GM23338 (cell line): Measurements from ENCODE around the gene SPX. TPM values are rescaled to one million over a fixed set of nuclear protein-coding genes. Genes with fewer than 3 reads are reported as not detected.

ENCODE experiments used
- ATAC-seq: fragments of 200-7000 bp; cut with Tn5 transposase; 3 replicates; pipeline ENCODE4 v1.9.1; 2020
- DNase-seq: peaks from one replicate; pipeline ENCODE4 v3.0.0-alpha.2; 2015; ENCODE audit warnings: low spot score
- H2AFZ ChIP-seq: fragments of 200-600 bp; sonication (generic); 2 replicates; pipeline ENCODE4 v1.8.0; 2016; ENCODE audit warnings: antibody characterized with exemption, mild to moderate bottlenecking, moderate library complexity
- H3F3A ChIP-seq: fragments of 200-600 bp; sonication (generic); replicated peaks from 2 replicates; pipeline ENCODE4 v1.8.0; 2017; ENCODE audit warnings: antibody characterized with exemption, mixed run types, low read depth
- H3K27ac ChIP-seq: fragments of 200-600 bp; sonication (generic); 2 replicates; pipeline ENCODE4 v1.6.1; 2016; ENCODE audit warnings: low read depth
- H3K27me3 ChIP-seq: fragments of 200-600 bp; sonication (generic); 2 replicates; pipeline ENCODE4 v1.8.0; 2016; ENCODE audit warnings: mild to moderate bottlenecking, mixed run types, moderate library complexity; ENCODE audit not compliant: insufficient read depth
- H3K36me3 ChIP-seq: fragments of 200-600 bp; sonication (generic); 2 replicates; pipeline ENCODE4 v1.8.0; 2016; ENCODE audit warnings: mild to moderate bottlenecking; ENCODE audit not compliant: insufficient read depth
- H3K4me1 ChIP-seq: fragments of 200-600 bp; sonication (generic); 2 replicates; pipeline ENCODE4 v1.8.0; 2016; ENCODE audit warnings: mild to moderate bottlenecking, moderate library complexity; ENCODE audit not compliant: insufficient read depth
- H3K4me2 ChIP-seq: fragments of 200-600 bp; sonication (generic); 2 replicates; pipeline ENCODE4 v1.7.1; 2017; ENCODE audit warnings: mixed run types
- H3K4me3 ChIP-seq: fragments of 200-600 bp; sonication (generic); 2 replicates; pipeline ENCODE4 v1.6.1; 2016; ENCODE audit warnings: mixed run types
- H3K79me2 ChIP-seq: fragments of 200-600 bp; sonication (generic); replicated peaks from 2 replicates; pipeline ENCODE4 v1.8.0; 2017; ENCODE audit warnings: mild to moderate bottlenecking; ENCODE audit not compliant: insufficient read depth
- H3K9me2 ChIP-seq: fragments of 200-600 bp; sonication (generic); 2 replicates; pipeline ENCODE4 v1.8.0; 2017; ENCODE audit not compliant: insufficient read depth
- H4K20me1 ChIP-seq: fragments of 200-600 bp; sonication (generic); replicated peaks from 2 replicates; pipeline ENCODE4 v1.8.0; 2017; ENCODE audit warnings: mild to moderate bottlenecking; ENCODE audit not compliant: insufficient read depth
- H3K27ac Mint-ChIP-seq: 2 replicates; pipeline ENCODE4 v1.8.0; 2020; ENCODE audit warnings: inconsistent platforms, mild to moderate bottlenecking, moderate library complexity, mixed read lengths
- H3K27me3 Mint-ChIP-seq: 3 replicates; pipeline ENCODE4 v1.8.0; 2022; ENCODE audit warnings: low read depth, mild to moderate bottlenecking, moderate library complexity, mixed read lengths, inconsistent platforms; ENCODE audit not compliant: insufficient read depth, poor library complexity
- H3K36me3 Mint-ChIP-seq: 3 replicates; pipeline ENCODE4 v1.8.0; 2021; ENCODE audit warnings: low read depth, mild to moderate bottlenecking, inconsistent platforms, moderate library complexity, mixed read lengths
- H3K4me1 Mint-ChIP-seq: 3 replicates; pipeline ENCODE4 v1.8.0; 2020; ENCODE audit warnings: mild to moderate bottlenecking, inconsistent platforms, mixed read lengths
- H3K4me3 Mint-ChIP-seq: 3 replicates; pipeline ENCODE4 v1.8.0; 2021; ENCODE audit warnings: moderate library complexity, mild to moderate bottlenecking, inconsistent platforms, mixed read lengths
- H3K9me3 Mint-ChIP-seq: 3 replicates; pipeline ENCODE4 v1.8.0; 2020; ENCODE audit warnings: moderate library complexity, mild to moderate bottlenecking, inconsistent platforms, mixed read lengths
- CREB1 ChIP-seq: fragments of 250-450 bp; sonication (Bioruptor Pico); IDR thresholded peaks from 2 replicates; pipeline ENCODE4 v1.5.0; 2020; ENCODE audit warnings: low read depth, mild to moderate bottlenecking, moderate library complexity
- EZH2 ChIP-seq: fragments of 200-600 bp; sonication (generic); IDR thresholded peaks from one replicate; pipeline ENCODE4 v1.8.0; 2017; ENCODE audit warnings: antibody characterized with exemption, mild to moderate bottlenecking, low read depth; ENCODE audit not compliant: unreplicated experiment
- EZH2phosphoT487 ChIP-seq: fragments of 200-600 bp; sonication (generic); IDR thresholded peaks from one replicate; pipeline ENCODE4 v1.8.1; 2018; ENCODE audit warnings: antibody characterized with exemption; ENCODE audit not compliant: unreplicated experiment
- JUNB ChIP-seq: IDR thresholded peaks from one replicate; pipeline ENCODE4 v1.6.1; 2016; ENCODE audit warnings: antibody characterized with exemption; ENCODE audit not compliant: unreplicated experiment
- NANOG ChIP-seq: IDR thresholded peaks from 2 replicates; pipeline ENCODE4 v1.6.1; 2016; ENCODE audit warnings: antibody characterized with exemption, borderline replicate concordance
- POLR2AphosphoS5 ChIP-seq: IDR thresholded peaks from 2 replicates; pipeline ENCODE4 v1.6.1; 2016; ENCODE audit warnings: antibody characterized with exemption, low read depth
- STAT1 ChIP-seq: IDR thresholded peaks from one replicate; pipeline ENCODE4 v1.6.1; 2016; ENCODE audit warnings: antibody characterized with exemption; ENCODE audit not compliant: unreplicated experiment
- ZNF114 ChIP-seq: fragments of 250-450 bp; sonication (Bioruptor Pico); IDR thresholded peaks from 2 replicates; pipeline ENCODE4 v1.5.0; 2020; ENCODE audit warnings: mild to moderate bottlenecking, moderate library complexity
- ZNF331 ChIP-seq: fragments of 250-450 bp; sonication (Bioruptor Pico); IDR thresholded peaks from 2 replicates; pipeline ENCODE4 v1.5.0; 2020; ENCODE audit warnings: low read depth, mild to moderate bottlenecking, moderate library complexity
- polyA plus RNA-seq: library from polyadenylated mRNA; unstranded; fragments of >200 nt; fragmentation: Nextera tagmentation; extraction: Ambion mirVana; gene quantifications from 2 replicates; pipeline ENCODE4 v1.2.1, GENCODE V29; 2016
- total RNA-seq: library from RNA; depleted of rRNA; stranded (reverse); fragments of >200 nt; shearing (Covaris generic); gene quantifications from 2 replicates; pipeline ENCODE4 v1.2.3, GENCODE V29; 2014
- TF ChIP-seq, protein P1 (sequence below), 2 experiments: fragments of 200-600 bp in 1 of 2; sonication (generic) in 1 of 2; conservative IDR thresholded peaks; 2 replicates each; pipeline versions ENCODE4 v1.5.1 to v1.6.1; 2016 to 2017; ENCODE audit warnings: antibody characterized with exemption in 2 of 2, low read depth in 2 of 2, mild to moderate bottlenecking in 2 of 2, moderate library complexity in 1 of 2
- TF ChIP-seq, protein P2 (sequence below): IDR thresholded peaks from one replicate; pipeline ENCODE4 v1.6.1; 2018; ENCODE audit warnings: antibody characterized with exemption; ENCODE audit not compliant: unreplicated experiment
- TF ChIP-seq, protein P3 (sequence below): IDR thresholded peaks from 2 replicates; pipeline ENCODE4 v1.6.1; 2016; ENCODE audit warnings: antibody characterized with exemption
- TF ChIP-seq, protein P4 (sequence below): fragments of 250-450 bp; sonication (Bioruptor Pico); IDR thresholded peaks from 2 replicates; pipeline ENCODE4 v1.5.0; 2020; ENCODE audit warnings: mild to moderate bottlenecking, moderate library complexity

The SPX gene
- total and polyA plus RNA-seq, 2 experiments from 2014 or later = 1.3 TPM

DNA sequence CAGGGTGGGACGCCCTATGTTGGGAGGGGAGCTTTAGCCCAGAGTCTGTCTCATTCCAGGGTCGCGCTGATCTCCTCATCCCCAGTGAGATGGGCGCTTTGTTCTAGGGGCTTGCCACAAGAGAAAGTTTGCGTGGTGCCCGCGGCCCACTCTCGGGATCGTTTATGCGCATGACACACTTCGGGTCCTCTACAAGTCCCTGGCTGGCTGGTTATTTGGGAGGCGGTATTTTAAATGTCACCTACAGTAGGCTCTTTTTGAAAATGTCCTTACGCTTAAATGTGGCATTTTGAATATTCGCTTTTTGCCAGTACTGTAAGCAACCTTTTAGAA lies 24.0 kb upstream of the SPX start:
- ATAC-seq = no peak

More for the DNA sequence above, 24.0 kb upstream of the SPX start:
- Mint-ChIP-seq H3K27ac (no peak overlapping the region), H3K9me3 (no peaks in the 10 kb centered on the region), H3K4me1 (peaks cover 6% of the 10 kb centered on the region; the same call in 2 of the 3 replicates), H3K4me3 (no peak overlapping the region), H3K27me3 (no peaks in the 10 kb centered on the region), H3K36me3 (peaks cover 8% of the 10 kb centered on the region; the same call in 1 of the 3 replicates)
- Histone ChIP-seq H3F3A (no peaks in the 10 kb centered on the region), H3K9me2 (no peaks in the 10 kb centered on the region), H3K4me1 (peaks cover 17% of the 10 kb centered on the region), H3K79me2 (peaks cover 66% of the 10 kb centered on the region), H3K27me3 (no peaks in the 10 kb centered on the region), H2AFZ (peak overlapping the region; percentile 56; the same call in 1 of the 2 replicates), H4K20me1 (0 out of 2 replicates have a peak, but pooled peaks cover 10% of the 10 kb centered on the region), H3K4me3 (peak overlapping the region; percentile 73), H3K36me3 (no peaks in the 10 kb centered on the region), H3K4me2 (peak overlapping the region; percentile 86), H3K27ac (peak overlapping the region; percentile 89)
- DNase-seq = no peak
- TF ChIP-seq STAT1 (no peak), NANOG (no peak), ZNF114 (CRISPR knock-in tag) (no peak), JUNB (no peak), EZH2phosphoT487 (no peak), CREB1 (CRISPR knock-in tag) (no peak), POLR2AphosphoS5 (no peak), ZNF331 (no peak), EZH2 (no peak)
- TF ChIP-seq, protein P1, sequence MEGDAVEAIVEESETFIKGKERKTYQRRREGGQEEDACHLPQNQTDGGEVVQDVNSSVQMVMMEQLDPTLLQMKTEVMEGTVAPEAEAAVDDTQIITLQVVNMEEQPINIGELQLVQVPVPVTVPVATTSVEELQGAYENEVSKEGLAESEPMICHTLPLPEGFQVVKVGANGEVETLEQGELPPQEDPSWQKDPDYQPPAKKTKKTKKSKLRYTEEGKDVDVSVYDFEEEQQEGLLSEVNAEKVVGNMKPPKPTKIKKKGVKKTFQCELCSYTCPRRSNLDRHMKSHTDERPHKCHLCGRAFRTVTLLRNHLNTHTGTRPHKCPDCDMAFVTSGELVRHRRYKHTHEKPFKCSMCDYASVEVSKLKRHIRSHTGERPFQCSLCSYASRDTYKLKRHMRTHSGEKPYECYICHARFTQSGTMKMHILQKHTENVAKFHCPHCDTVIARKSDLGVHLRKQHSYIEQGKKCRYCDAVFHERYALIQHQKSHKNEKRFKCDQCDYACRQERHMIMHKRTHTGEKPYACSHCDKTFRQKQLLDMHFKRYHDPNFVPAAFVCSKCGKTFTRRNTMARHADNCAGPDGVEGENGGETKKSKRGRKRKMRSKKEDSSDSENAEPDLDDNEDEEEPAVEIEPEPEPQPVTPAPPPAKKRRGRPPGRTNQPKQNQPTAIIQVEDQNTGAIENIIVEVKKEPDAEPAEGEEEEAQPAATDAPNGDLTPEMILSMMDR (conservative IDR thresholded peaks at IDR 0.05; ENCODE audit: low read depth in 2 of 2) = no peak
- TF ChIP-seq, protein P2, sequence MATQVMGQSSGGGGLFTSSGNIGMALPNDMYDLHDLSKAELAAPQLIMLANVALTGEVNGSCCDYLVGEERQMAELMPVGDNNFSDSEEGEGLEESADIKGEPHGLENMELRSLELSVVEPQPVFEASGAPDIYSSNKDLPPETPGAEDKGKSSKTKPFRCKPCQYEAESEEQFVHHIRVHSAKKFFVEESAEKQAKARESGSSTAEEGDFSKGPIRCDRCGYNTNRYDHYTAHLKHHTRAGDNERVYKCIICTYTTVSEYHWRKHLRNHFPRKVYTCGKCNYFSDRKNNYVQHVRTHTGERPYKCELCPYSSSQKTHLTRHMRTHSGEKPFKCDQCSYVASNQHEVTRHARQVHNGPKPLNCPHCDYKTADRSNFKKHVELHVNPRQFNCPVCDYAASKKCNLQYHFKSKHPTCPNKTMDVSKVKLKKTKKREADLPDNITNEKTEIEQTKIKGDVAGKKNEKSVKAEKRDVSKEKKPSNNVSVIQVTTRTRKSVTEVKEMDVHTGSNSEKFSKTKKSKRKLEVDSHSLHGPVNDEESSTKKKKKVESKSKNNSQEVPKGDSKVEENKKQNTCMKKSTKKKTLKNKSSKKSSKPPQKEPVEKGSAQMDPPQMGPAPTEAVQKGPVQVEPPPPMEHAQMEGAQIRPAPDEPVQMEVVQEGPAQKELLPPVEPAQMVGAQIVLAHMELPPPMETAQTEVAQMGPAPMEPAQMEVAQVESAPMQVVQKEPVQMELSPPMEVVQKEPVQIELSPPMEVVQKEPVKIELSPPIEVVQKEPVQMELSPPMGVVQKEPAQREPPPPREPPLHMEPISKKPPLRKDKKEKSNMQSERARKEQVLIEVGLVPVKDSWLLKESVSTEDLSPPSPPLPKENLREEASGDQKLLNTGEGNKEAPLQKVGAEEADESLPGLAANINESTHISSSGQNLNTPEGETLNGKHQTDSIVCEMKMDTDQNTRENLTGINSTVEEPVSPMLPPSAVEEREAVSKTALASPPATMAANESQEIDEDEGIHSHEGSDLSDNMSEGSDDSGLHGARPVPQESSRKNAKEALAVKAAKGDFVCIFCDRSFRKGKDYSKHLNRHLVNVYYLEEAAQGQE = no peak
- TF ChIP-seq, protein P3, sequence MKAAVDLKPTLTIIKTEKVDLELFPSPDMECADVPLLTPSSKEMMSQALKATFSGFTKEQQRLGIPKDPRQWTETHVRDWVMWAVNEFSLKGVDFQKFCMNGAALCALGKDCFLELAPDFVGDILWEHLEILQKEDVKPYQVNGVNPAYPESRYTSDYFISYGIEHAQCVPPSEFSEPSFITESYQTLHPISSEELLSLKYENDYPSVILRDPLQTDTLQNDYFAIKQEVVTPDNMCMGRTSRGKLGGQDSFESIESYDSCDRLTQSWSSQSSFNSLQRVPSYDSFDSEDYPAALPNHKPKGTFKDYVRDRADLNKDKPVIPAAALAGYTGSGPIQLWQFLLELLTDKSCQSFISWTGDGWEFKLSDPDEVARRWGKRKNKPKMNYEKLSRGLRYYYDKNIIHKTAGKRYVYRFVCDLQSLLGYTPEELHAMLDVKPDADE = no peak
- TF ChIP-seq, protein P4, sequence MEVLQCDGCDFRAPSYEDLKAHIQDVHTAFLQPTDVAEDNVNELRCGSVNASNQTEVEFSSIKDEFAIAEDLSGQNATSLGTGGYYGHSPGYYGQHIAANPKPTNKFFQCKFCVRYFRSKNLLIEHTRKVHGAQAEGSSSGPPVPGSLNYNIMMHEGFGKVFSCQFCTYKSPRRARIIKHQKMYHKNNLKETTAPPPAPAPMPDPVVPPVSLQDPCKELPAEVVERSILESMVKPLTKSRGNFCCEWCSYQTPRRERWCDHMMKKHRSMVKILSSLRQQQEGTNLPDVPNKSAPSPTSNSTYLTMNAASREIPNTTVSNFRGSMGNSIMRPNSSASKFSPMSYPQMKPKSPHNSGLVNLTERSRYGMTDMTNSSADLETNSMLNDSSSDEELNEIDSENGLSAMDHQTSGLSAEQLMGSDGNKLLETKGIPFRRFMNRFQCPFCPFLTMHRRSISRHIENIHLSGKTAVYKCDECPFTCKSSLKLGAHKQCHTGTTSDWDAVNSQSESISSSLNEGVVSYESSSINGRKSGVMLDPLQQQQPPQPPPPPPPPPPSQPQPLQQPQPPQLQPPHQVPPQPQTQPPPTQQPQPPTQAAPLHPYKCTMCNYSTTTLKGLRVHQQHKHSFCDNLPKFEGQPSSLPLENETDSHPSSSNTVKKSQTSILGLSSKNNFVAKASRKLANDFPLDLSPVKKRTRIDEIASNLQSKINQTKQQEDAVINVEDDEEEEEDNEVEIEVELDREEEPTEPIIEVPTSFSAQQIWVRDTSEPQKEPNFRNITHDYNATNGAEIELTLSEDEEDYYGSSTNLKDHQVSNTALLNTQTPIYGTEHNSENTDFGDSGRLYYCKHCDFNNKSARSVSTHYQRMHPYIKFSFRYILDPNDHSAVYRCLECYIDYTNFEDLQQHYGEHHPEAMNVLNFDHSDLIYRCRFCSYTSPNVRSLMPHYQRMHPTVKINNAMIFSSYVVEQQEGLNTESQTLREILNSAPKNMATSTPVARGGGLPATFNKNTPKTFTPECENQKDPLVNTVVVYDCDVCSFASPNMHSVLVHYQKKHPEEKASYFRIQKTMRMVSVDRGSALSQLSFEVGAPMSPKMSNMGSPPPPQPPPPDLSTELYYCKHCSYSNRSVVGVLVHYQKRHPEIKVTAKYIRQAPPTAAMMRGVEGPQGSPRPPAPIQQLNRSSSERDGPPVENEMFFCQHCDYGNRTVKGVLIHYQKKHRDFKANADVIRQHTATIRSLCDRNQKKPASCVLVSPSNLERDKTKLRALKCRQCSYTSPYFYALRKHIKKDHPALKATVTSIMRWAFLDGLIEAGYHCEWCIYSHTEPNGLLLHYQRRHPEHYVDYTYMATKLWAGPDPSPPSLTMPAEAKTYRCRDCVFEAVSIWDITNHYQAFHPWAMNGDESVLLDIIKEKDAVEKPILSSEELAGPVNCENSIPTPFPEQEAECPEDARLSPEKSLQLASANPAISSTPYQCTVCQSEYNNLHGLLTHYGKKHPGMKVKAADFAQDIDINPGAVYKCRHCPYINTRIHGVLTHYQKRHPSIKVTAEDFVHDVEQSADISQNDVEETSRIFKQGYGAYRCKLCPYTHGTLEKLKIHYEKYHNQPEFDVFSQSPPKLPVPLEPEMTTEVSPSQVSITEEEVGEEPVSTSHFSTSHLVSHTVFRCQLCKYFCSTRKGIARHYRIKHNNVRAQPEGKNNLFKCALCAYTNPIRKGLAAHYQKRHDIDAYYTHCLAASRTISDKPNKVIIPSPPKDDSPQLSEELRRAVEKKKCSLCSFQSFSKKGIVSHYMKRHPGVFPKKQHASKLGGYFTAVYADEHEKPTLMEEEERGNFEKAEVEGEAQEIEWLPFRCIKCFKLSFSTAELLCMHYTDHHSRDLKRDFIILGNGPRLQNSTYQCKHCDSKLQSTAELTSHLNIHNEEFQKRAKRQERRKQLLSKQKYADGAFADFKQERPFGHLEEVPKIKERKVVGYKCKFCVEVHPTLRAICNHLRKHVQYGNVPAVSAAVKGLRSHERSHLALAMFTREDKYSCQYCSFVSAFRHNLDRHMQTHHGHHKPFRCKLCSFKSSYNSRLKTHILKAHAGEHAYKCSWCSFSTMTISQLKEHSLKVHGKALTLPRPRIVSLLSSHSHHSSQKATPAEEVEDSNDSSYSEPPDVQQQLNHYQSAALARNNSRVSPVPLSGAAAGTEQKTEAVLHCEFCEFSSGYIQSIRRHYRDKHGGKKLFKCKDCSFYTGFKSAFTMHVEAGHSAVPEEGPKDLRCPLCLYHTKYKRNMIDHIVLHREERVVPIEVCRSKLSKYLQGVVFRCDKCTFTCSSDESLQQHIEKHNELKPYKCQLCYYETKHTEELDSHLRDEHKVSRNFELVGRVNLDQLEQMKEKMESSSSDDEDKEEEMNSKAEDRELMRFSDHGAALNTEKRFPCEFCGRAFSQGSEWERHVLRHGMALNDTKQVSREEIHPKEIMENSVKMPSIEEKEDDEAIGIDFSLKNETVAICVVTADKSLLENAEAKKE (CRISPR knock-in tag) = no peak
